ENCODE data around the gene ADIG. TPM values are rescaled to one million over a fixed set of nuclear protein-coding genes. Genes with fewer than 3 reads are reported as not detected.

Gene ADIG
- total RNA-seq, 4 donors from 2014 or later = not detected

GRCh38 chr20:38635721-38636288 is 54.8 kb downstream of the ADIG start:
- 31% methylated on average over 3 of the region's 3 CpGs for WGBS
- Histone ChIP-seq H3K36me3 (no peaks in the 10 kb centered on the region), H3K4me1 (peaks cover 3% of the 10 kb centered on the region), H3K27me3 (peaks cover 20% of the 10 kb centered on the region), H3K4me3 (no peak overlapping the region), H3K27ac (no peak overlapping the region), H3K9me3 (no peaks in the 10 kb centered on the region)
- TF ChIP-seq POLR2A (IDR thresholded peaks at IDR 0.05) = no peak
- TF ChIP-seq CTCF (IDR thresholded peaks at IDR 0.05) = no peak
- TF ChIP-seq EP300 (IDR thresholded peaks at IDR 0.05) = no peak
- no peak for TF ChIP-seq POLR2AphosphoS5 (IDR thresholded peaks at IDR 0.05)
- DNase-seq (ENCODE audit: low spot score in 2 of 2) = no peak

Other genes starting within 250 kb of the ADIG start
- gene LBP, start 234.7 kb upstream of the ADIG start, total RNA-seq = 1 to 10 TPM in 1 of 4 donors, under 1 TPM in 1, not detected in 2; 0.38 to 6.2 TPM
- gene SNHG17, start 145.9 kb upstream of the ADIG start, total RNA-seq = 10 to 100 TPM; 45.6 to 72.5 (median 57.9) TPM
- gene RALGAPB, start 108.4 kb upstream of the ADIG start, total RNA-seq = 10 to 100 TPM; 34.4 to 86.7 (median 44.2) TPM
- gene ARHGAP40, start 20.6 kb downstream of the ADIG start, total RNA-seq = 100 to 1,000 TPM in 2 of 4 donors, 10 to 100 TPM in 2; 30.2 to 139 (median 74.5) TPM
- not detected for gene SLC32A1, start 143.3 kb downstream of the ADIG start, total RNA-seq
- gene ACTR5, start 167.3 kb downstream of the ADIG start, total RNA-seq = 10 to 100 TPM in 3 of 4 donors, 1 to 10 TPM in 1; 8.9 to 15.0 (median 12.2) TPM
- 1 to 10 TPM in 3 of 4 donors, under 1 TPM in 1; 0.87 to 5.6 (median 3.6) TPM for gene PPP1R16B, start 224.5 kb downstream of the ADIG start, total RNA-seq

Data from suprapubic skin (tissue), 4 donors.